NCI-H2196 treated with DMSO at 0.1 percent for 48 hours (cell line): ENCODE data around the gene NCF4.

Experiments used
- DNase-seq: peaks from one replicate; lab custom pipeline; 2025; ENCODE audit not compliant: unreplicated experiment; lab: John Stamatoyannopoulos, UW

The NCF4 gene

DNA sequence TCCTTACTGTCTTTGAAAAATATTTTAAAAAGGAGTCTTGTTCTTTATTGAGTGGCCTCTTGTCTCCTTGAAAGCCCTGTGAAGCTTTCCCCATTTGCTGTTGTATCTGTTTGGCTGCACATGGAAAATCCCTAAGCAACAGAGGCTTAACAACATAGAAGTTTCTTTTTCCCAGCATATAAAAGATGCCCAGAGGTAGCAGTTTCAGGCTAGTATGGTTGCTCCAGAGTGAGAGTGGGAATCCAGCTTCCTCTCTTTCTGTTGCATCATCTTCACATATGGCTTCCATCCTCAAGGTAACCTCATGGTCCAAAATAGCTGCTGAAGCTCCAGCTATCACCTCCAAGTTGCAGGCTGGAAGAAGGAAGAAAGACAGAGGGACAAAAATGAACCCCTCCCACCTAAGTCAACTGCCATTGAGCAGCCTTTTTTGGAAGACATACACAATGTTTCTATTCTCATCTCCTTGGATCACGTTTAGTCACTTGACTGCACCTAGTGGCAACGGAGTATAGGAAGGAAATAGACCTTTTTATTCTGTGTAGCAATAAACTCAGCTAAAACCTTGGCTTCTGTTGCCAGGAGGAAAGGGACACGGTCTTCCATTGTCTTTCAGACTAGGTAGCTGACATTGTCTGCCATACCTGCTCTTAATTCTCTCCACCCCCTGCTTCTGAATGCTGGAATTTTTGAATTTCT lies 57.9 kb downstream of the NCF4 start:
- DNase-seq, result no peak

DNA sequence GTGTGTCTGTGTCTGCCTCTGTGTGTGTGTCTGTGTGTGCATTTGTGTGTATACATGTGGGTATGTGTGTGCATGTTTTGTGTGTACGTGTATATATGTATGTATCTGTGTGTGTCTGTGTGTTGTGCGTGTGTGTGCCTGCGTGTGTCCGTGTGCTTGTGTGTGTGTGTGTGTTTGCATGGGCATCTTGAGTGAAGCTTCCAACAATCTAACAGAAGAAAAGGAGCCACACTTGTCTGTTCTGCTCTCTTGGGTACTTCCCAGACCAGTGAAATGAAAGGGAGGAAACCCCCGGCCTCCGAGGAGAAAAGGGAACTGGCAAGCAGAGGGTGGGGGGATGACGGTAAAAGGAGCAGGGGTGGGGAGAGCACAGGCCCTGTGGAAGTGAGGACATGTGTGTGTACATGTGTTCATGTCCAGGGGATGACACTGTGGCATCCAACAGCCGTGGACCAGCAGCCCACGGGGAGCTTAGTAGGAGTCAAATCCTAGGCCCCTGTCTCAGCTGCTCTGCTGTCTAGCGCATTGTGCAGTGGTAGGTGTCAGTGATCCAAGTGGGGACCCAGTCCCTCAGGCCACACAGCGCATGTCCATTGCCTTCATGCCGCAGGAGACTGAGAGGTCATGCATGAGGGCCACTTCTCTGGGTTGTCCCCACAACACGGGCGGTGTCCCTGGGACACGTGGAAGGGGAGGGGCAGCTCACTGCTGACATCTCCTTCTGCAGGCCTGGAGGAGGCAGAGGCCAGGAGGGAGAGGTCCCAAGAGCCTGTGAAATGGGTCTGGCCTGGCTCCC lies 60.7 kb downstream of the NCF4 start:
- DNase-seq, result no peak

DNA sequence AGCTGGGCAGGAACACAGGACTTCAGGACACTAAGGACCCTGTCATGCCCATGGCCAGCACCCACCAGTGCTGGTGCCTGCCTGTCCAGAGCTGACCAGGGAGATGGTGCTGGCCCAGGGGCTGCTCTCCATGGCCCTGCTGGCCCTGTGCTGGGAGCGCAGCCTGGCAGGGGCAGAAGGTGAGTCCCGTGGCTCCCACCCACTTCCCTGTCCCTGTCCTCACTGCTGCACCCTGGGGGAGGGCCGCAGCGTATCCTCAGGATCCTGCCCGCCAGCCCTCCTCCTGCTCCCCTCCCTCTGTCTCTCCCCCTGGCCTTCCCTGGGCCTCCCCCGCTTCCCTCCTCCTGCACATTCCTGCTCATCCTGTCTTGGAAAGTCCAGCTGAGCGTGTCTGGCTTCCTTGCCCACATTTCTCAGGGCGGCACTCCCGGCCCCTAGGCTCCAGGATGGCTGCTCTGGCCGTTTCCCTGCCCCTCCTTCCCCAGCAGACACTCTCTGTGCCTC lies 61.4 kb downstream of the NCF4 start:
- no peak for DNase-seq

DNA sequence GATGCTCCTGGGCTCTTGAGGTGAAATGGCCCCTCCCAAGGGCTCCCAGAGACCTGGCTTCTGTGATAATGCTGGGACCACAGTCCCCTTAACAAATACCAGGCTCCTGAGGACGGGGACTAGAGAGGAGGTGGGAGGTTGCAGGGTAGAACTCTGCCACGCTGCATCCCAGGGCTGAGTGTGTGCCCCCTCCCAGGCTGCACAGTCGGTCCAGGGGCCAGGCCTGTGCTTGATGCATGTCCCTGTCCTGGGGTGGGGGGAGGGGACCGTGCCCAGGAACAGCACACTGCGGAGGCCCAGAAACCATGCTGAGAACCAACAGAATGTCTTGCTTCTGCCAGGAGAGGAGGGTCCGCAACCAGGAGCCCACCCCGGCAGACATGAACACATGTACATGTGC lies 61.9 kb downstream of the NCF4 start:
- no peak for DNase-seq

DNA sequence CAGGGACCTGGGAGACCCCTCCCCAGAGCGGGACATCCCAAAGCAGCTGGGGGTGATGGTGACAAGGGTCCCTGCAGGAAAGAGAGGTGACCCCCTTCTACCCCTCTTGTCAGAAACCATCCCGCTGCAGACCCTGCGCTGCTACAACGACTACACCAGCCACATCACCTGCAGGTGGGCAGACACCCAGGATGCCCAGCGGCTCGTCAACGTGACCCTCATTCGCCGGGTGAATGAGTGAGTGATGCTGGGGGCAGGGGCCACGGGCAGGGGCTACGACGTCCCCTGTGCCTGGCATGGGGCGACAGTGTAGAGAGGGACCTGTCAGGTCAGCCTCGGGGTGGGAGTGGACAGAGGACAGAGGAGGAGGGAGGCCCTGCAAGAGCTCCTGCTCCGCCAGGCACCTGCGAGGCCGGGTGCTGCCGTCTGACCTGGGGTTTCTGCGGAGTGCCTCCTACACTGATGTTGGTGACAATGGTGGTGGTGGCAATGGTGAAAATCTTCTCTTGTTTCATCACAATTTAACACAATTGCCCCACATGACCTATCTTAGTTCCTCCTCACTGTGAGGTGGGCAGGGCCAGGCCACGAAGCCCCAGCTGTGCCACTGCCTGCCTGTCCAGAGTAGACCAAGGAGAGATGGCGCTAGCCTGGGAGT lies 62.5 kb downstream of the NCF4 start:
- no peak for DNase-seq

DNA sequence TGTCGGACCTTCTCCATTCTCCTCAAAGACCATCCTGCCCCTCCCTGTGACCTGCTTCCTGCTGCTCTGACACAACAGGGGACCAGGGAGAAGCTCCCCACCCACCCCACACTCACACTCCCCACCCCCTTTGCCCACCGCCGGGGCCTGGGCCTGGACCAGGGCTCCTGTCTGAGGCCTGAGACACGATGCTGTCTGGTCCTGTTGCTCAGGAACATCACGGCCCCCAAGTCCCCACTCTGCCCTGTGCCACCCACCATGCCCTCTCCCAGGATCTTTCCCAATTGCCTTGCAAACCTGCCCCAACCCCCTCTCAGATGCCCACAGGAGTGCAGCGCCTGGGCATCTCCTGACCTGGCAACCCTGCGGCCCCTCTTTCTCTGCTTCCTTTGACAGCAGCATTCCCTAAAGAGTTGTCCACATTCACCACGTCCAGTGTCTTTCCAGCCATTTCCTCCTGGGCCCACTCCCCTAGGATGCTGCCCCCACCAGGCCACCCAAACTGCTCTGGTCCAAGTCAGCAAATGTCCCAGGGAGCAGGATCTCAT lies 63.4 kb downstream of the NCF4 start:
- DNase-seq, result no peak

DNA sequence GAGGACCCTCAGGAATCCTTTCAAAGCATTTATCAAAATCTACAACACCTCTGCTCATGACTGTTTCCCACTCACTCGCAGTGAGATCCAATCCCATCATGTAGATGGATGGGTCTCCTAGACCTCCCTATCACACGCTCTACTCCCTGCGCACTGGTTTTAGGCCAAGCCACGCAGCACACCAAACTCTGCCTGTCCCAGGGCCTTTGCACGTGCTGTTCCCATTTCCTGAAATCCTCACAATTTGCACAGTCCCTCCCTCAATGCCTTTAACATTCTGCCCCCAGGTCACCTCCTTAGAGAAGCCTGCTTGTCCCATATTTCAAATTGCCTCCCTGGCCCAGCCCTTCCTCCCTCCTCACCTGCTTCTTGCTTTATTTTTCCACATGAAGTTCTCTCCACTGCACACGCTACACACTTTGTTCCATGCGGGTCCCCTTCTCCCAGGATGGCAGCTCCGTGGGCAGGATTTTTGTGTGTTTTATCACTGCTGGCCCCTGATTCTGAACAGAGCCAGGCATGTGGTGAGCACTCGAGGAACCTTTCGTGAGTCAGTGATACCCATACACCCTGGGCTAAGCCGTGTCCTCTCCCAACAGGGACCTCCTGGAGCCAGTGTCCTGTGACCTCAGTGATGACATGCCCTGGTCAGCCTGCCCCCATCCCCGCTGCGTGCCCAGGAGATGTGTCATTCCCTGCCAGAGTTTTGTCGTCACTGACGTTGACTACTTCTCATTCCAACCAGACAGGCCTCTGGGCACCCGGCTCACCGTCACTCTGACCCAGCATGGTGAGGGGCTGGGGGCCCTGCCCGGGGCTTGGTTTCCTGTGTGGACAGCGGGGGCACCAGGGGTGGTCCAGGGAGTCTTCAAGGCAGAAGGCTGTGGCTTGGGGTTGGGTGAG lies 64.8 kb downstream of the NCF4 start:
- DNase-seq, result no peak

DNA sequence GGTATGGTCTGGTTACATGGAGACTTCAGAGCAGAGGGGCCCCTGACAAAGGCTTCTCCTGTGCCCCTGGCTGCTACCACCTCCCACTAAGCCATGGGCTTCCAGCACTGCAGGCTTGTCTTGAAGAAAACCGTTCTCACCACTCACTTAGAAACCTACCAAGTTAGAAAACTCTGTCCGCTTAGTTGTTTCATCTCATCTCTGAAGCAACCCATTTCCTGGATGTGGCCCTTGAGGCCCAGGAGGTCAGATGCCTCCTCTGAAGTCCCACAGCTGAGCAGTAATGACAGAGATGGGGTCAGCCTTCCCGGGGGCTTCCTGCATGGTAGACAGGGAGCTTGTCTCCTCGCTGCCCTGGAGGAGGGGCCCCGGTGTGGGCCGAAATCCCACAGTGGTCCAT lies 65.5 kb downstream of the NCF4 start:
- DNase-seq, result no peak

DNA sequence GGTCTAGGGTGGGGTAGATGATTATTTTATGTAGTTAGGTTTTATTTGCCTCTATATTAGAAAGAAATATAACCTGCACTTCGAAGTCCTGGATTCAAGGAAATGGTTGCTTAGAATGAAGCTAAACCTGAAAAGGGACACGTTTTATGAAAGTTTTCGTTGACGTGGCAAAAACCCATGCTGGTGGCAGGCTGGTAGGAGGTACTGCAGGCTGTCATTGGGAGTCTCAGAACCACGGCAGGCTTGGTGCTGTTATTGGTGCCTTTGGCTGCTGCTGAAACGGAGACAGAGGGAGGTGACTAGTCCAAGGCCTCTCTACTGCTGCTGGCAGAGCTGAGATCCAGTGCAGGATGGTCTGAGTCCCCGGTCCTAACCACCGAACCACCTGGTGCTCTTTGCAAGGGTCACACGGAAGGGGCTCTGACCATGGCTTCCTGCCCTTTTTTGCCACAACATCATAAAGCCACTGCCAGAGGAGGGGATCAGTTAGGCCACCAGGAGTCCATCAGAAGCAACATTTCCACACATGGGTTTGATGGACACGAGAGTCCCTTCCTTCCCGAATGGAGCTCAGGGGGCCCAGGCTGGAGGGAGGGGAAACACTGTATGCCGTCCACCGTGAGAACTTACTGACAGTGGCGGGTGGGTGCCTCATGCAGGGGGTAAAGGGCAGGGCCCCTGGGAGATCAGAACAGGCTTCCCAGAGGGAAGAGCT lies 66.1 kb downstream of the NCF4 start:
- DNase-seq, result no peak
